Measurements from ENCODE around the gene ITPKB.

The ITPKB gene

DNA sequence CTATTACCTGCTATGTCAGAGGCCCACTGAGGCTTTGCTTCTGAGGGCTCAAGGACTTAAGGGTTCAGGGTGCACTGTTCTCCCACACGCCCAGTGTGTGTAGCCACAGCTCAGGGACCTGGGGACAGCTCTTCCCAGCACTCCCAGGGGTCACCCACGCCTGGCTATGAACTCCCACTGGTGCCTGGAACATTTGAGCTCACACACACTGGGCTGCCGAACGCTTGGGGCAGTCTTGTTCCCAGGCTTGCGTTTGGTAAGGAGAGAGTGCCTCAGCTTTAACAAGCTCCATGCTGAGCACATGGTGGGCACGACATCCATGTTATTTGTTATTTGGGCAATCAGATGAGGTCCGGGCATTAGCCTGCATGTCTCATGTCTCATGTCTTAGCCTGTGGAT, 153.0 kb downstream of the ITPKB start:
- no peak for DNase-seq (ENCODE audit: low read depth in 1 of 2, low spot score in 1 of 2)

DNA sequence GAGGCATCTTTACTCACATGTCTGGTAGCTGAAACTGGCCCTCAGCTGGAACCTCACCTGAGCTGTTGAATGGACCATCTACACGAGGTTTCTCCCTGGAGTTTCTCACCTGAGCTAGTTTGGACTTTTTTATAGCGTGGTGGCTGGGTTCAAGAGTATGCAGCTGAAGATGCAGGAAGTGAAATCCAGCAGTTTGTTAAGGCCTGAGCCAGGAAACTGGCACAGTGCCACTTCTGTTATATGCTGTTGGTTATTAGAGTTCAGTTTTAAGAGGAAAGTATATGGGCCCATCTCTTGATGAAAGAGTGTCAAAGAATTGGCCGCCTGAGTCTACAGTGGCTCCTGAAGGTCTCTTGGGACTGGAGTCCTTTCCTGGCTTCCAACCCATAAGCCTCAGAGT, 154.9 kb downstream of the ITPKB start:
- no peak for DNase-seq (ENCODE audit: low read depth in 1 of 2, low spot score in 1 of 2)

- no peak for DNase-seq (ENCODE audit: low read depth in 1 of 2, low spot score in 1 of 2)
These were observed 156.1 kb downstream of the ITPKB start for GRCh38 chr1:226582966-226583365.
